B cell (primary cell): Measurements from ENCODE around the gene GNA12. TPM values are rescaled to one million over a fixed set of nuclear protein-coding genes. Genes with fewer than 3 reads are reported as not detected.

Experiments used
- ATAC-seq: fragments of 200-7000 bp; cut with Tn5 transposase; one replicate; pipeline ENCODE4 v1.10.0; 2021; ENCODE audit warnings: low read depth, mild to moderate bottlenecking, moderate number of reproducible peaks, moderate library complexity
- CTCF ChIA-PET: fragments of 350-600 bp; sonication (Branson Sonifier 250); formaldehyde crosslinking; loops from one replicate; lab custom pipeline; 2021; ENCODE audit warnings: antibody characterized with exemption, inconsistent platforms; lab: Charles Lee
- POLR2A ChIA-PET: fragments of 350-600 bp; sonication (Branson Sonifier 250); formaldehyde crosslinking; loops from one replicate; lab custom pipeline; 2021; ENCODE audit warnings: antibody characterized with exemption; lab: Charles Lee
- DNase-seq: peaks from one replicate; pipeline ENCODE4 v3.0.0; 2013
- H2AFZ ChIP-seq: 2 replicates; pipeline ENCODE4 v1.6.1; 2012; ENCODE audit warnings: mild to moderate bottlenecking, low read depth, low read length; ENCODE audit not compliant: insufficient read depth, poor library complexity, severe bottlenecking
- H3K27ac ChIP-seq, 2 donors: 1 replicate in 1 of 2; 2 replicates in 1 of 2; pipeline ENCODE4 v1.5.1; 2012 to 2013; ENCODE audit warnings: low read length in 2 of 2, mild to moderate bottlenecking in 2 of 2, moderate library complexity in 1 of 2
- H3K27me3 ChIP-seq, 4 experiments: fragments of 200-600 bp in 1 of 4; sonication (generic) in 1 of 4; replicated peaks in 1 of 4; 1 replicate in 2 of 4; 2 replicates in 2 of 4; pipeline versions ENCODE4 v1.6.1 to v1.7.0; 2013 to 2016; ENCODE audit warnings: low read length in 3 of 4, mild to moderate bottlenecking in 2 of 4, mixed read lengths in 1 of 4, moderate library complexity in 1 of 4; ENCODE audit not compliant: insufficient read depth in 4 of 4, control insufficient read depth in 3 of 4; ENCODE audit errors: control extremely low read depth in 1 of 4
- H3K36me3 ChIP-seq, 2 experiments: replicated peaks in 1 of 2; 1 replicate in 1 of 2; 2 replicates in 1 of 2; pipeline versions ENCODE4 v1.6.1 to v1.7.1; 2013; ENCODE audit warnings: low read length in 1 of 2; ENCODE audit not compliant: insufficient read depth in 2 of 2, control insufficient read depth in 1 of 2; ENCODE audit errors: control extremely low read depth in 1 of 2, extremely low read depth in 1 of 2
- H3K4me1 ChIP-seq, 2 donors: fragments of 200-600 bp in 1 of 2; sonication (generic) in 1 of 2; 1 replicate in 1 of 2; 2 replicates in 1 of 2; pipeline versions ENCODE4 v1.5.1 to v1.6.1; 2013 to 2017; ENCODE audit warnings: low read length in 2 of 2; ENCODE audit not compliant: control insufficient read depth in 2 of 2, insufficient read depth in 2 of 2
- H3K4me2 ChIP-seq: replicated peaks from 2 replicates; pipeline ENCODE3; 2012; ENCODE audit warnings: mild to moderate bottlenecking, low read depth, low read length; ENCODE audit not compliant: poor library complexity, severe bottlenecking
- H3K4me3 ChIP-seq, 5 experiments: fragments of 200-600 bp in 1 of 5; sonication (generic) in 1 of 5; 1 replicate in 3 of 5; 2 replicates in 2 of 5; pipeline versions ENCODE4 v1.5.1 to v1.7.0; 2011 to 2016; ENCODE audit warnings: low read length in 4 of 5, mild to moderate bottlenecking in 4 of 5, low read depth in 2 of 5, control low read depth in 1 of 5, moderate library complexity in 1 of 5; ENCODE audit not compliant: insufficient read depth in 1 of 5; ENCODE audit errors: control extremely low read depth in 1 of 5, extremely low read depth in 1 of 5
- H3K79me2 ChIP-seq: fragments of 200-600 bp; sonication (generic); one replicate; pipeline ENCODE4 v1.6.0; 2016; ENCODE audit warnings: low read length; ENCODE audit not compliant: control insufficient read depth, insufficient read depth
- H3K9ac ChIP-seq: fragments of 200-600 bp; sonication (generic); 2 replicates; pipeline ENCODE4 v1.6.1; 2017; ENCODE audit warnings: mild to moderate bottlenecking, low read length, moderate library complexity
- H3K9me3 ChIP-seq, 3 donors: one replicate each; pipeline versions ENCODE4 v1.6.1 to v1.7.1; 2013; ENCODE audit warnings: low read length in 2 of 3; ENCODE audit not compliant: control insufficient read depth in 2 of 3, insufficient read depth in 1 of 3; ENCODE audit errors: control extremely low read depth in 1 of 3
- H4K20me1 ChIP-seq: 2 replicates; pipeline ENCODE4 v1.6.0; 2012; ENCODE audit warnings: mild to moderate bottlenecking, low read length; ENCODE audit not compliant: insufficient read depth, control insufficient read depth, poor library complexity, severe bottlenecking
- H3K27ac Mint-ChIP-seq: one replicate; pipeline ENCODE4 v1.8.0; 2021; ENCODE audit warnings: mixed read lengths
- H3K27me3 Mint-ChIP-seq: one replicate; pipeline ENCODE4 v1.8.0; 2021; ENCODE audit warnings: mixed read lengths
- H3K4me1 Mint-ChIP-seq: one replicate; pipeline ENCODE4 v1.8.0; 2021; ENCODE audit warnings: mixed read lengths
- H3K4me3 Mint-ChIP-seq: one replicate; pipeline ENCODE4 v1.8.0; 2021; ENCODE audit warnings: mixed read lengths
- H3K9me3 Mint-ChIP-seq: one replicate; pipeline ENCODE4 v1.8.0; 2022; ENCODE audit warnings: mixed read lengths; ENCODE audit not compliant: insufficient read depth
- EZH2 ChIP-seq: IDR thresholded peaks from 2 replicates; pipeline ENCODE4 v1.6.1; 2012; ENCODE audit warnings: borderline replicate concordance, low read depth, mild to moderate bottlenecking, moderate library complexity, low read length; ENCODE audit not compliant: insufficient read depth, poor library complexity, severe bottlenecking
- WGBS: methylation state at CpG from one replicate; pipeline ENCODE4 v1.1.5; 2013; ENCODE audit warnings: missing lambda C conversion rate; ENCODE audit not compliant: insufficient coverage; 5-methylcytosine and 5-hydroxymethylcytosine counted together
- intact Hi-C: fragments of 100-400 bp; cut with micrococcal nuclease; formaldehyde crosslinking; loops from one replicate; pipeline ENCODE4 v1.10.0; 2022
- polyA plus RNA-seq: library from polyadenylated mRNA; depleted of rRNA; stranded (reverse); fragments of >200 nt; gene quantifications from 2 replicates; pipeline ENCODE4 v1.2.3, GENCODE V29; 2012
- total RNA-seq, 2 donors: library from RNA; stranded (reverse); fragments of 120-200 nt in 1 of 2; gene quantifications; 1 replicate in 1 of 2; 2 replicates in 1 of 2; pipeline versions ENCODE4 v1.2.3 to v1.2.4, GENCODE V29; 2013 to 2022
- TF ChIP-seq, protein P1 (sequence below): fragments of 200-600 bp; IDR thresholded peaks from one replicate; pipeline ENCODE4 v1.8.0; 2022; ENCODE audit warnings: antibody characterized with exemption, mild to moderate bottlenecking

The GNA12 gene
- total and polyA plus RNA-seq, 2 donors (not counting 1 experiment from before 2014, with no cell fraction given), result 34.6 to 110 TPM

DNA sequence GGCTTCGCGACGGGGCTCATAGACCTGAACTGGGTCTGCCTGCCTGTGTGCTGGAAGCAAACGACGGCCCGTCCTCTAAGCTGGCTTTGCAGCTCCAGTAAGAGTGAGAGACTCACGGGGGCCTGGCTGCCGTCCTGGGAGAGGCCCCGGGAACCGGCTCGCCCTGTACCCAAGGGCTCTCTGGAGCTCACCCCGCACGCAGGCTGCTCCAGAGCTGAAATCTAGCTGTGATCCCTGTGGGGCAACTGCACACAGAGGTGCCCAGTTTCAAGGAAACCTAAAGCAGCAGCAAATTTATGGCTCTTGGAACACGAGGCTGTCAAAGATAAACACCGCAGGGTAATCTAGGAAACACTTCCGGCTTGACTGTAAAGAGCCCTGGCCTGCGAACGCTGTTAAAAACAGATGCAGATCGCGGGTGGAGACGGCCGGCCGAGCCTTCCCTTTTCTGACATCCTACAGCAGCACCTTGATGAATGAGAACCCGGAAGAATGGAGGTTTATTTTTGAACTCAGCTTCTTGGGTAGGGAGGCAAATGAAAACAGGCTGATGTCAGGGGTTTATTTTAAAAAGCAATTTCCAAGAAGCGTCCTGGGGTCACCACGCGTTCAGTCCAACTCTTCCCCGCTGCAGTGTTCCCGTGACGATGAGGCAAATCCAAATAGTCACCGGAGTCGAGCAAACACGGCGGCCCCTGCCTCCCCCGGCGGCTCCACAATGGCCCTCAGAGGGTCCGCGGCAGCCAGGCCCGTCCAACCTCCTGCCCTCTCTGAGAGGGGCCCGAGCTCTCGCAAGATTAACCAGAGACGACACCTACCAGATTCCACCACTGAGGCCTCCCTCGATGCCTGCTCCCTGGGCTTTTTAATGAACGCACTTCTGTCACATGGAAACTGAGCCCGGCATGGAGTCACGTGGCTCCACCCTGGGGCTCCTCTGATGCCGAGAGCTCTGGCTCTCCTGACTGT lies 126.5 kb downstream of the GNA12 start:
- ChIA-PET POLR2A (interaction anchor here (1.2 to 1.9 kb wide), 2 partner anchors 8 to 17 kb away, joined by 3 to 16 read pairs; no protein-coding TSS in a partner anchor), CTCF (interaction anchor here (0.5 to 7.7 kb wide), 9 partner anchors 8 to 297 kb away, joined by 3 to 81 read pairs (median 4); no protein-coding TSS in a partner anchor)
- Mint-ChIP-seq H3K4me3 (peak overlapping the region; percentile 65), H3K4me1 (peaks cover 71% of the 10 kb centered on the region), H3K27ac (peak overlapping the region; percentile 86), H3K9me3 (no peaks in the 10 kb centered on the region), H3K27me3 (no peaks in the 10 kb centered on the region)
- Histone ChIP-seq H4K20me1 (peaks cover 5% of the 10 kb centered on the region), H3K4me2 (peak overlapping the region; percentile 58), H3K79me2 (no peaks in the 10 kb centered on the region), H3K36me3 (peaks cover 0 to 17% of the 10 kb centered on the region in 2 experiments), H3K4me3 (no peak overlapping the region), H2AFZ (peak overlapping the region; percentile 18), H3K27me3 (no peaks in the 10 kb centered on the region), H3K9ac (no peak overlapping the region), H3K4me1 (peaks cover 54 to 65% of the 10 kb centered on the region in 2 donors), H3K9me3 (no peaks in the 10 kb centered on the region), H3K27ac (peak overlapping the region; percentile 1 to 38)
- intact Hi-C loops, result loop anchor here (2.0 to 5.0 kb wide), 2 partner anchors 17 to 125 kb away; partner anchors contain the start of gene GNA12
- no peak for TF ChIP-seq EZH2
- TF ChIP-seq, protein P1, sequence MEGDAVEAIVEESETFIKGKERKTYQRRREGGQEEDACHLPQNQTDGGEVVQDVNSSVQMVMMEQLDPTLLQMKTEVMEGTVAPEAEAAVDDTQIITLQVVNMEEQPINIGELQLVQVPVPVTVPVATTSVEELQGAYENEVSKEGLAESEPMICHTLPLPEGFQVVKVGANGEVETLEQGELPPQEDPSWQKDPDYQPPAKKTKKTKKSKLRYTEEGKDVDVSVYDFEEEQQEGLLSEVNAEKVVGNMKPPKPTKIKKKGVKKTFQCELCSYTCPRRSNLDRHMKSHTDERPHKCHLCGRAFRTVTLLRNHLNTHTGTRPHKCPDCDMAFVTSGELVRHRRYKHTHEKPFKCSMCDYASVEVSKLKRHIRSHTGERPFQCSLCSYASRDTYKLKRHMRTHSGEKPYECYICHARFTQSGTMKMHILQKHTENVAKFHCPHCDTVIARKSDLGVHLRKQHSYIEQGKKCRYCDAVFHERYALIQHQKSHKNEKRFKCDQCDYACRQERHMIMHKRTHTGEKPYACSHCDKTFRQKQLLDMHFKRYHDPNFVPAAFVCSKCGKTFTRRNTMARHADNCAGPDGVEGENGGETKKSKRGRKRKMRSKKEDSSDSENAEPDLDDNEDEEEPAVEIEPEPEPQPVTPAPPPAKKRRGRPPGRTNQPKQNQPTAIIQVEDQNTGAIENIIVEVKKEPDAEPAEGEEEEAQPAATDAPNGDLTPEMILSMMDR, result no peak
- DNase-seq (peak; percentile 73), ATAC-seq (peak; percentile 35)
- WGBS, result 39% methylated on average over 47 of the region's 47 CpGs
